Keratinocyte (primary cell): Measurements from ENCODE around the gene SCGB1A1. TPM values are rescaled to one million over a fixed set of nuclear protein-coding genes. Genes with fewer than 3 reads are reported as not detected.

Experiments used
- DNase-seq: peaks from one replicate; pipeline ENCODE4 v3.0.0-alpha.2; 2011; ENCODE audit warnings: low read depth, missing footprints, low spot score
- FAIRE-seq: peaks from 2 replicates; lab custom pipeline; 2011; peaks lifted over from hg19 to GRCh38; lab: Jason Lieb, UNC
- H2AFZ ChIP-seq: 2 replicates; pipeline ENCODE4 v1.6.0; 2012; ENCODE audit warnings: low read length, control low read depth, inconsistent platforms; ENCODE audit not compliant: control insufficient read depth
- H3K27ac ChIP-seq: 2 replicates; pipeline ENCODE4 v1.5.1; 2011; ENCODE audit warnings: low read length; ENCODE audit not compliant: control insufficient read depth, insufficient read depth
- H3K27me3 ChIP-seq: 3 replicates; pipeline ENCODE4 v1.6.0; 2011; ENCODE audit warnings: low read length; ENCODE audit not compliant: control insufficient read depth, insufficient read depth; ENCODE audit errors: extremely low read depth
- H3K36me3 ChIP-seq, 2 experiments: 2 replicates in 1 of 2; 3 replicates in 1 of 2; pipeline ENCODE4 v1.5.1; 2011; ENCODE audit warnings: low read length in 2 of 2, mild to moderate bottlenecking in 1 of 2; ENCODE audit not compliant: control insufficient read depth in 2 of 2, insufficient read depth in 2 of 2; ENCODE audit errors: extremely low read depth in 1 of 2
- H3K4me1 ChIP-seq: 3 replicates; pipeline ENCODE4 v1.5.1; 2011; ENCODE audit warnings: low read length; ENCODE audit not compliant: control insufficient read depth, insufficient read depth; ENCODE audit errors: extremely low read depth
- H3K4me2 ChIP-seq: 3 replicates; pipeline ENCODE4 v1.6.0; 2011; ENCODE audit warnings: low read depth, low read length; ENCODE audit not compliant: control insufficient read depth, insufficient read depth; ENCODE audit errors: extremely low read depth
- H3K4me3 ChIP-seq, 3 experiments: fragments of 200-600 bp in 1 of 3; sonication (generic) in 1 of 3; 2 replicates in 2 of 3; 3 replicates in 1 of 3; pipeline ENCODE4 v1.5.1; 2011 to 2016; ENCODE audit warnings: low read length in 3 of 3, mild to moderate bottlenecking in 3 of 3, control low read depth in 2 of 3, inconsistent platforms in 1 of 3, low read depth in 1 of 3, mixed read lengths in 1 of 3, mixed run types in 1 of 3, moderate library complexity in 1 of 3; ENCODE audit not compliant: control insufficient read depth in 2 of 3, insufficient read depth in 2 of 3; ENCODE audit errors: extremely low read depth in 1 of 3
- H3K79me2 ChIP-seq: 2 replicates; pipeline ENCODE4 v1.6.0; 2012; ENCODE audit warnings: low read length; ENCODE audit not compliant: control insufficient read depth, insufficient read depth
- H3K9ac ChIP-seq: 3 replicates; pipeline ENCODE4 v1.6.0; 2011; ENCODE audit warnings: low read length; ENCODE audit not compliant: control insufficient read depth, insufficient read depth; ENCODE audit errors: extremely low read depth
- H3K9me1 ChIP-seq: 3 replicates; pipeline ENCODE4 v1.6.0; 2011; ENCODE audit warnings: low read length; ENCODE audit not compliant: control insufficient read depth, insufficient read depth; ENCODE audit errors: extremely low read depth
- H3K9me3 ChIP-seq: 2 replicates; pipeline ENCODE4 v1.5.1; 2012; ENCODE audit warnings: low read depth, low read length; ENCODE audit not compliant: control insufficient read depth
- H4K20me1 ChIP-seq: 3 replicates; pipeline ENCODE4 v1.6.0; 2011; ENCODE audit warnings: low read length; ENCODE audit not compliant: control insufficient read depth, insufficient read depth; ENCODE audit errors: extremely low read depth
- EZH2 ChIP-seq: IDR thresholded peaks from one replicate; pipeline ENCODE4 v1.6.1; 2012; ENCODE audit warnings: inconsistent platforms, mild to moderate bottlenecking, low read length, moderate library complexity
- dilution Hi-C: fragments of 300-500 bp; cut with MboI; formaldehyde crosslinking; loops from one replicate; pipeline ENCODE4 v1.7.0; 2020; ENCODE audit warnings: low sequenced_read_pairs; ENCODE audit not compliant: extremely low pct_ligation_motif_present
- polyA plus RNA-seq, 5 experiments: library from polyadenylated mRNA; depleted of rRNA in 3 of 5; stranded (reverse) in 3 of 5; stranded (forward) in 1 of 5; unstranded in 1 of 5; fragments of >200 nt; gene quantifications; 1 replicate in 1 of 5; 2 replicates in 3 of 5; 3 replicates in 1 of 5; pipeline versions ENCODE4 v1.2.1 to v1.2.3, GENCODE V29; 2011 to 2012; ENCODE audit warnings: missing spikeins in 2 of 5, low read depth in 1 of 5, low replicate concordance in 1 of 5
- TF ChIP-seq, protein P1 (sequence below), 3 experiments: IDR thresholded peaks in 1 of 3; conservative IDR thresholded peaks in 1 of 3; optimal IDR thresholded peaks in 1 of 3; 2 replicates in 2 of 3; 3 replicates in 1 of 3; pipeline versions ENCODE3 to v1.5.1; 2011; ENCODE audit warnings: low read length in 3 of 3, mild to moderate bottlenecking in 3 of 3, moderate library complexity in 2 of 3, control low read depth in 1 of 3, inconsistent platforms in 1 of 3; ENCODE audit not compliant: insufficient read depth in 2 of 3; ENCODE audit errors: extremely low read depth in 1 of 3

SCGB1A1 gene
- polyA plus RNA-seq, 1 donor (not counting 4 experiments of a cell fraction or from before 2014, with no cell fraction given): not detected

DNA sequence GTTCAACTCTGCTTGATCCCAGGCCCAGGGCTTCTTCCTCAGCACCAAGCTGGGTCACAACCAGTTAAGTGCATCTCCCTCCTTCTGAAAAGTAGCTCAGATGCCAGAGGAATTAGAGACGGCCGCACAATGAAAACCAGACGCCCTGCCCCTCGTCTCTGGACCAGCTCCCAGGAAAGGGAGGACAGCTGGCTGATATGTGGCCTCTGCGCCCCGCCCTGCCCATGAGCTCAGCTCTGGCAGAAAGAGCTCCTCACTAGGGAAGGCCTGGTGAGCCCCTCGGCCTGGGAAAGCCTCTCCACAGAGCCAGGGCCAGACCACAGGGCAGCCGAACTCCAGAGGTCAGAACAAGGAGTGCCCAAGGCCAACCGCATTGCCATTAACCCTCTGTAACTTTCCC lies 18.1 kb upstream of the SCGB1A1 start:
- Histone ChIP-seq H3K9me1 (no peaks in the 10 kb centered on the region), H3K36me3 (no peaks in the 10 kb centered on the region), H4K20me1 (no peaks in the 10 kb centered on the region), H3K4me1 (no peaks in the 10 kb centered on the region), H3K4me3 (no peak overlapping the region), H3K27ac (no peak overlapping the region), H3K9ac (no peak overlapping the region), H3K4me2 (no peak overlapping the region), H2AFZ (peak overlapping the region; percentile 6), H3K27me3 (no peaks in the 10 kb centered on the region), H3K9me3 (no peaks in the 10 kb centered on the region), H3K79me2 (no peaks in the 10 kb centered on the region)
- no peak for TF ChIP-seq EZH2
- TF ChIP-seq, protein P1, sequence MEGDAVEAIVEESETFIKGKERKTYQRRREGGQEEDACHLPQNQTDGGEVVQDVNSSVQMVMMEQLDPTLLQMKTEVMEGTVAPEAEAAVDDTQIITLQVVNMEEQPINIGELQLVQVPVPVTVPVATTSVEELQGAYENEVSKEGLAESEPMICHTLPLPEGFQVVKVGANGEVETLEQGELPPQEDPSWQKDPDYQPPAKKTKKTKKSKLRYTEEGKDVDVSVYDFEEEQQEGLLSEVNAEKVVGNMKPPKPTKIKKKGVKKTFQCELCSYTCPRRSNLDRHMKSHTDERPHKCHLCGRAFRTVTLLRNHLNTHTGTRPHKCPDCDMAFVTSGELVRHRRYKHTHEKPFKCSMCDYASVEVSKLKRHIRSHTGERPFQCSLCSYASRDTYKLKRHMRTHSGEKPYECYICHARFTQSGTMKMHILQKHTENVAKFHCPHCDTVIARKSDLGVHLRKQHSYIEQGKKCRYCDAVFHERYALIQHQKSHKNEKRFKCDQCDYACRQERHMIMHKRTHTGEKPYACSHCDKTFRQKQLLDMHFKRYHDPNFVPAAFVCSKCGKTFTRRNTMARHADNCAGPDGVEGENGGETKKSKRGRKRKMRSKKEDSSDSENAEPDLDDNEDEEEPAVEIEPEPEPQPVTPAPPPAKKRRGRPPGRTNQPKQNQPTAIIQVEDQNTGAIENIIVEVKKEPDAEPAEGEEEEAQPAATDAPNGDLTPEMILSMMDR (optimal IDR thresholded peaks at IDR 0.05 in 1 of 3, IDR thresholded peaks at IDR 0.05 in 1 of 3, conservative IDR thresholded peaks at IDR 0.05 in 1 of 3; ENCODE audit: extremely low read depth in 1 of 3, insufficient read depth in 2 of 3, low read length in 3 of 3): no peak
- dilution Hi-C loops: no loop called here
- DNase-seq: no peak
- no peak for FAIRE-seq

DNA sequence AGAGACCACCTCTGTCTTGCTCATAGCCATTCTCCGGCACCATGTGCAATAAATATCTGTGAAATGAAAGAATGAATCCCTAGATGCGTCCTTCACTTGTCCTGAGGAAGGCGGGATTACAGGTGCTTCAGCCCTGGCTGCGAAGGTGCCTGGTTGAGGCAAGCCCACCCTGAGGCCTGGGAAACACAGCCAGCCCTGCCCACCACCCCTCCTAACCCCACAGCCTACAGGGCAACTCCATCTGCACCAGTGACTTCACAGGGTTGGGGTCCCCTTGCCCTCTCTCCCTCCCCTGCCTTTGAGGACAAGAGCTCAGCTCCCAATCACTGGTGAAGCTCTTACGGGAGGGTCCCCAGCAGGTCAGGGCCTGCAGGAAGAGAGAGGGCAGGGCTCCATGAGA lies 17.5 kb upstream of the SCGB1A1 start:
- Histone ChIP-seq H3K27ac (no peak overlapping the region), H2AFZ (no peak overlapping the region), H3K79me2 (no peaks in the 10 kb centered on the region), H3K27me3 (no peaks in the 10 kb centered on the region), H3K9ac (no peak overlapping the region), H3K36me3 (no peaks in the 10 kb centered on the region), H3K4me3 (no peak overlapping the region), H3K4me1 (no peaks in the 10 kb centered on the region), H3K4me2 (no peak overlapping the region), H3K9me3 (no peaks in the 10 kb centered on the region), H4K20me1 (no peaks in the 10 kb centered on the region), H3K9me1 (no peaks in the 10 kb centered on the region)
- no peak for FAIRE-seq
- TF ChIP-seq EZH2: no peak
- TF ChIP-seq, protein P1 (optimal IDR thresholded peaks at IDR 0.05 in 1 of 3, IDR thresholded peaks at IDR 0.05 in 1 of 3, conservative IDR thresholded peaks at IDR 0.05 in 1 of 3; ENCODE audit: extremely low read depth in 1 of 3, insufficient read depth in 2 of 3, low read length in 3 of 3): no peak
- dilution Hi-C loops: no loop called here
- DNase-seq: no peak
